ENCODE data around the gene RGS3. TPM values are rescaled to one million over a fixed set of nuclear protein-coding genes. Genes with fewer than 3 reads are reported as not detected.

Gene RGS3
- total and polyA plus RNA-seq, 2 of the 13 experiments (the other 11 are each of a cell fraction or from before 2014, with no cell fraction given) = 17.1 to 28.8 TPM

DNA sequence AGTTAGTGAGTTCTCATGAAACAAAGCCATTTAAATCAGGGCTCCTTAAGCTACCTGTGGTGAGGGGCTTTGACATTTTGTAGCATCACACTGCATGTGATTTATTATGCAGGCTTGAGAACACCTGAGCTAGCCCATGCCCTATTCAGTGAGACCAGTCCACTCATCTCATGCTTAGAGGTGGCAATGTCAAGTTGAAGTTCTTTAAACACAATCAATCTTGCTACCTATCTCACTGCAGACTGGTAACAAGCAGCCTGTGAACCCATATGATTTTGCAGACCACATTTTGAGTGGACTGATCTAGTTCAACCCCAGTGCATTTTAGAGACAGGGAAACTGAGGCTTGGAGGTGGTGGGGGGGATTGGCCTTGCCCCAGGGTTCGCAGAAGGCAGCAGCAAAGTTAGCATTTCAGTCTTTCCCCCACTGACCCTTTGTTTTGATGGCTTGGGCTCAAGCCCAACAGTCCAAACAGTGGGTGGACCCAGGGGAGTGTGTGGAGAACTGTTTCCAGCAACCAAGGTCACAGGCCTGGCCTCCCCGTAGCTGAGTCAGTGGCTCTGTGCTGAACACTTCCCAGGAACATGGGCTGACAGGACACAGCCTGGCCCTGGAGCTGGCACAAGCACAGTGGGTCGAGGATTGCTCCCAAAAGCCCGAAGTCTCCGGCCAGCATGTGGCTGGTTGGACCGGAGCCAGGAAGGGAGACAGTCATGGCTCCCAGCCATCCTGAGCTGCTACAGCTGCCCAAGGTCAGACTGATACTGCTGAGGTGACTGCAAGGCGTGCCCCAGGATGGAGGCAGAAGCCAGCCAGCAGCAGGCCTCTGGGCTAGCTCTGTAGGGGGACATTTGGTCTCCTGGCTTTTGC, 95.3 kb downstream of the RGS3 start (continued):
- TF ChIP-seq RFX3 (CRISPR knock-in tag; IDR thresholded peaks at IDR 0.05) (no peak), ZNF747 (CRISPR knock-in tag; IDR thresholded peaks at IDR 0.05; ENCODE audit: borderline replicate concordance) (no peak; the same call in 1 of the 2 replicates), ZNF224 (CRISPR knock-in tag; IDR thresholded peaks at IDR 0.05) (peak; percentile 74; the same call in 1 of the 2 replicates), SOX5 (CRISPR knock-in tag; IDR thresholded peaks at IDR 0.05; ENCODE audit: borderline replicate concordance) (peak; percentile 52), PRDM4 (CRISPR knock-in tag; IDR thresholded peaks at IDR 0.05; ENCODE audit: borderline replicate concordance) (no peak), ATM (IDR thresholded peaks at IDR 0.05; ENCODE audit: borderline replicate concordance) (no peak), E2F5 (CRISPR knock-in tag; conservative IDR thresholded peaks at IDR 0.05) (no peak), HOXA9 (CRISPR knock-in tag; IDR thresholded peaks at IDR 0.05; ENCODE audit: borderline replicate concordance) (no peak), HMGXB4 (CRISPR knock-in tag; IDR thresholded peaks at IDR 0.05; ENCODE audit: borderline replicate concordance in 1 of 2, low read depth in 1 of 2) (0 out of 4 replicates have a peak, but pooled peaks of 1 of the 2 experiments have one; percentile 16), ZNF354B (CRISPR knock-in tag; IDR thresholded peaks at IDR 0.05) (no peak), AGO1 (IDR thresholded peaks at IDR 0.05; ENCODE audit: low read depth, low read length, poor library complexity, severe bottlenecking) (no peak), KAT7 (CRISPR knock-in tag; IDR thresholded peaks at IDR 0.05; ENCODE audit: borderline replicate concordance) (0 out of 2 replicates have a peak, but pooled peaks have one; percentile 25)
- TF ChIP-seq, protein P1, sequence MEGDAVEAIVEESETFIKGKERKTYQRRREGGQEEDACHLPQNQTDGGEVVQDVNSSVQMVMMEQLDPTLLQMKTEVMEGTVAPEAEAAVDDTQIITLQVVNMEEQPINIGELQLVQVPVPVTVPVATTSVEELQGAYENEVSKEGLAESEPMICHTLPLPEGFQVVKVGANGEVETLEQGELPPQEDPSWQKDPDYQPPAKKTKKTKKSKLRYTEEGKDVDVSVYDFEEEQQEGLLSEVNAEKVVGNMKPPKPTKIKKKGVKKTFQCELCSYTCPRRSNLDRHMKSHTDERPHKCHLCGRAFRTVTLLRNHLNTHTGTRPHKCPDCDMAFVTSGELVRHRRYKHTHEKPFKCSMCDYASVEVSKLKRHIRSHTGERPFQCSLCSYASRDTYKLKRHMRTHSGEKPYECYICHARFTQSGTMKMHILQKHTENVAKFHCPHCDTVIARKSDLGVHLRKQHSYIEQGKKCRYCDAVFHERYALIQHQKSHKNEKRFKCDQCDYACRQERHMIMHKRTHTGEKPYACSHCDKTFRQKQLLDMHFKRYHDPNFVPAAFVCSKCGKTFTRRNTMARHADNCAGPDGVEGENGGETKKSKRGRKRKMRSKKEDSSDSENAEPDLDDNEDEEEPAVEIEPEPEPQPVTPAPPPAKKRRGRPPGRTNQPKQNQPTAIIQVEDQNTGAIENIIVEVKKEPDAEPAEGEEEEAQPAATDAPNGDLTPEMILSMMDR (CRISPR knock-in tag; IDR thresholded peaks at IDR 0.05) = no peak; the same call in 1 of the 2 replicates
- TF ChIP-seq, protein P2, sequence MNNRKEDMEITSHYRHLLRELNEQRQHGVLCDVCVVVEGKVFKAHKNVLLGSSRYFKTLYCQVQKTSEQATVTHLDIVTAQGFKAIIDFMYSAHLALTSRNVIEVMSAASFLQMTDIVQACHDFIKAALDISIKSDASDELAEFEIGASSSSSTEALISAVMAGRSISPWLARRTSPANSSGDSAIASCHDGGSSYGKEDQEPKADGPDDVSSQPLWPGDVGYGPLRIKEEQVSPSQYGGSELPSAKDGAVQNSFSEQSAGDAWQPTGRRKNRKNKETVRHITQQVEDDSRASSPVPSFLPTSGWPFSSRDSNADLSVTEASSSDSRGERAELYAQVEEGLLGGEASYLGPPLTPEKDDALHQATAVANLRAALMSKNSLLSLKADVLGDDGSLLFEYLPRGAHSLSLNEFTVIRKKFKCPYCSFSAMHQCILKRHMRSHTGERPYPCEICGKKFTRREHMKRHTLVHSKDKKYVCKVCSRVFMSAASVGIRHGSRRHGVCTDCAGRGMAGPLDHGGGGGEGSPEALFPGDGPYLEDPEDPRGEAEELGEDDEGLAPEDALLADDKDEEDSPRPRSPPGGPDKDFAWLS (CRISPR knock-in tag; IDR thresholded peaks at IDR 0.05; ENCODE audit: borderline replicate concordance) = no peak
- TF ChIP-seq, protein P3, sequence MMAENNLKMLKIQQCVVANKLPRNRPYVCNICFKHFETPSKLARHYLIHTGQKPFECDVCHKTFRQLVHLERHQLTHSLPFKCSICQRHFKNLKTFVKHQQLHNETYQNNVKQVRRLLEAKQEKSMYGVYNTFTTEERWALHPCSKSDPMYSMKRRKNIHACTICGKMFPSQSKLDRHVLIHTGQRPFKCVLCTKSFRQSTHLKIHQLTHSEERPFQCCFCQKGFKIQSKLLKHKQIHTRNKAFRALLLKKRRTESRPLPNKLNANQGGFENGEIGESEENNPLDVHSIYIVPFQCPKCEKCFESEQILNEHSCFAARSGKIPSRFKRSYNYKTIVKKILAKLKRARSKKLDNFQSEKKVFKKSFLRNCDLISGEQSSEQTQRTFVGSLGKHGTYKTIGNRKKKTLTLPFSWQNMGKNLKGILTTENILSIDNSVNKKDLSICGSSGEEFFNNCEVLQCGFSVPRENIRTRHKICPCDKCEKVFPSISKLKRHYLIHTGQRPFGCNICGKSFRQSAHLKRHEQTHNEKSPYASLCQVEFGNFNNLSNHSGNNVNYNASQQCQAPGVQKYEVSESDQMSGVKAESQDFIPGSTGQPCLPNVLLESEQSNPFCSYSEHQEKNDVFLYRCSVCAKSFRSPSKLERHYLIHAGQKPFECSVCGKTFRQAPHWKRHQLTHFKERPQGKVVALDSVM (CRISPR knock-in tag; IDR thresholded peaks at IDR 0.05) = 0 out of 2 replicates have a peak, but pooled peaks have one; percentile 9
